A549 treated with Hydrocortisone at 1 μM for 4 hours (cell line): ENCODE results near the gene S100A4. TPM values are rescaled to one million over a fixed set of nuclear protein-coding genes. Genes with fewer than 3 reads are reported as not detected.

Experiments used
- total RNA-seq: library from RNA; stranded (reverse); fragments of 200-300 nt; extraction: Qiagen RNA extraction; gene quantifications from 5 replicates; pipeline ENCODE4 v1.2.3, GENCODE V29; 2022

S100A4 gene
- 1,517 to 1,961 TPM (median 1,696 TPM) in 5 replicates for total RNA-seq

GRCh38 chr1:153545067-153546055 is at the start of gene S100A4:
Gene S100A4, minus strand, starts transcription at chr1:153545806. Its CDS starts 1,012 bp downstream, at chr1:153544794.

GRCh38 chr1:153565529-153566374 is 20.1 kb upstream of the S100A4 start, which contains the start of gene S100A2:
Gene S100A2, minus strand, starts transcription at chr1:153565844. Its CDS starts 1,967 bp downstream, at chr1:153563877.

DNA sequence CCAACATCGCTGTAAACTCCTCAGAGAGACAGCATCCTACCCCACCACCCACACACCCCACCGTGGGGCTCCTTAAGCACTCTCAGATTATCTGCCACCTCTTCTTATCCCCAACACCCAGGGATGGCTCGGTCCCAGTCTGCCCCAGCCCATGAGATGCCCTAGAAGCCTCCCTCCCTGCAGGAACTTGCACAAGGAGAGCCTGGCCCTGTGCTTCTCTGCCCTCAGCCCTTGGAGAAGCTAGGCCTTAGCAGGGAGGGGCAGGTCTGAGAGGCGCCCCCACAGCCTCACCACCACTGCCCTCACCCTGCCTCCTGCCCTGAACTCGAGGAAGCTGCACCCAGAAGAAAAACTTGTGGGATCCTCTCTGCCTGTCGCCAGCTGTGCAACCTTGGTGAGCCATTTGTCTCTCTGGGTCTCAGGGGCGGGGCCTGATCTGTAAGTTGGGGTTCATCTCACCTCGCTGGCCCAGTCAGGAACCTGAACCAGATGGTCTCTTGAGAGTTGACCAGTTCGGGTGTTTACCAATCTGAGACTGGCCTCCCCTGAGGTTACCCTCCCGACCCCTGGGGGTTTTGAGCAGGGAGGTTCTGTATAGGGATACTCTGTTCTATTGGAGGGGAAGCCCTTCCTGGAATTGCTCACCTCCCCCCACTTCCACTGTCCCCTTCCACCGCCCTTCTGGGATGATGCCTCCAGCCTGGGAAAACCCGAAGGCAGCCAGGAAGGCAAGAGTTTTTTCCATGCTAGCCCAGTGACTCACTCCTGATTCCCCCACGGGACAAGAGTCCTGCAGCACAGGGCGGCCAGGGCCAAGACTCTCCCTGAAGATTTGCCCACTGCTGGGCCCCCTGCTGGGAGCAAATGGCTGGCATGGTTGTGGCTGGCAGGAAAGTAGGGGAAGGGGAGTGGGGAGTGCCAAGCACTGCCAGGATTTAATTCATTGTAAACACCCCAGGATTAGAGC is 3.4 kb upstream of the S100A4 start, which contains the start of gene S100A3:
S100A3 (minus strand) TSS at position 537 of the 967 bp plus-strand sequence. CDS start 773 bp downstream, outside the sequence.

DNA sequence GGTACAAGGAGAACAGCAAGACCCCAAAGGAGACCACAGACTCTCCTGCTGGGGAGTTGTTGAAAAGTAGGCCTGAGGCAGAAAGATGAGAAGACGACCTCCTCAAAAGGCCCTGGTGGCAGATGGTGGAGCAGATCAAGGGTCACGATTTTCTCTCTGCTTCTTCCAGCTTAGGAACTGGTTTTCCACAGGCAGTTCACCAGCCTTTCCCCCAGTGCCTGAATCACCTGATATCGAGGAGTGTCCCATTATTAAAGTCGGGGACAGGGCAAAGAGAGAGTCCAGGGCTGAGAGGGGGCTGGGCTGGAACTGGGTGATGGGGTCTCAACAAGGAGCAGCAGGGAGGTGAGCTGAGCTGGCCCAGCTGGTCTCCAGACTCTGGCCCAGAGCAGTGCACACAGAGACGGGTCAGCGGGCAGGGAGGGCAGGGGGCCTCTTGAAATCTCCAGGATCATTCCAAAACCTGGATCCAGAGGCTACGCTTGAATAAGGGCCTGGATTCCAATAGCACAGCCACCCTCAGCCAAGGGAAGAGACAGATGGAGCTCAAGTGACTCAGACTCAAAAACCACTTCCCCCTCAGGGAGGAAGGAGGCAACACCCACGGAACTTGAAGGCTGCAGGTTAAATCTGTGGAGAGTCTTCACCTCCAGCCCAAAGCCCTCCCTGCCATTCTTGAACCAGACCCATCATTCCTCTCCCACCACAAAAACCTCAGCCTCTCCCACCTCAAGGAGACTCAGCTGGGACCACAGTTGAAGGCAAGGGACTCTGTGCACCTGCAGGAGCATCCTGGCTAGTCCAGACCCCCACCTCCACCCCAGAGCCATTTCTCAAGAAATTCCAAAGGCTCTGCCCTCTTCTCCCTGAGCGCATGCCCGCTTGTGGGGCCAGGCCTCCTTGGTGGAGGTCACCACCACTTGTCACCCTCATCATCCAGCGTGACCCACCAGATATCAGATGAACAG is 4.9 kb downstream of the S100A4 start, which contains the start of gene S100A5:
S100A5 (minus strand) TSS at position 541 of the 968 bp plus-strand sequence. CDS start 743 bp downstream, outside the sequence.

GRCh38 chr1:153535242-153536011 is 10.2 kb downstream of the S100A4 start, which contains the start of gene S100A6:
Gene S100A6, minus strand, starts transcription at chr1:153535991. Its CDS starts 652 bp downstream, at chr1:153535339.

Other genes starting within 250 kb of the S100A4 start
- not detected in 5 replicates for gene PGLYRP3, start 232.9 kb downstream of the S100A4 start, total RNA-seq
- not detected in 5 replicates for gene PGLYRP4, start 197.0 kb downstream of the S100A4 start, total RNA-seq
- 0.46 to 1.2 TPM (median 0.75 TPM) in 4 of 5 replicates, not detected in the other for gene S100A9, start 188.0 kb downstream of the S100A4 start, total RNA-seq
- not detected in 5 replicates for gene S100A12, start 170.2 kb downstream of the S100A4 start, total RNA-seq
- not detected in 5 replicates for gene S100A8, start 154.7 kb downstream of the S100A4 start, total RNA-seq
- gene S100A7A, start 129.3 kb downstream of the S100A4 start, total RNA-seq: not detected in 5 replicates
- not detected in 5 replicates for gene S100A7, start 85.2 kb downstream of the S100A4 start, total RNA-seq
- 2,973 to 4,069 TPM (median 3,618 TPM) in 5 replicates for gene S100A6, start 9.8 kb downstream of the S100A4 start, total RNA-seq
- gene S100A5, start 4.9 kb downstream of the S100A4 start, total RNA-seq: 0.64 to 1.2 TPM (median 0.83 TPM) in 5 replicates
- gene S100A3, start 3.5 kb upstream of the S100A4 start, total RNA-seq: 107 to 126 TPM (median 115 TPM) in 5 replicates
- gene S100A2, start 20.0 kb upstream of the S100A4 start, total RNA-seq: 19.0 to 37.7 TPM (median 28.0 TPM) in 5 replicates
- gene S100A16, start 67.3 kb upstream of the S100A4 start, total RNA-seq: 487 to 581 TPM (median 545 TPM) in 5 replicates
- gene S100A14, start 70.5 kb upstream of the S100A4 start, total RNA-seq: 0.14 to 0.82 TPM (median 0.52 TPM) in 5 replicates
- 155 to 191 TPM (median 185 TPM) in 5 replicates for gene S100A13, start 81.7 kb upstream of the S100A4 start, total RNA-seq
- 0.61 to 1.1 TPM (median 0.83 TPM) in 5 replicates for gene S100A1, start 82.6 kb upstream of the S100A4 start, total RNA-seq
- gene CHTOP, start 88.3 kb upstream of the S100A4 start, total RNA-seq: 75.2 to 85.0 TPM (median 76.0 TPM) in 5 replicates
- 53.6 to 62.1 TPM (median 59.1 TPM) in 5 replicates for gene SNAPIN, start 112.9 kb upstream of the S100A4 start, total RNA-seq
- 260 to 307 TPM (median 274 TPM) in 5 replicates for gene ILF2, start 125.2 kb upstream of the S100A4 start, total RNA-seq
- 1.6 to 2.5 TPM (median 1.9 TPM) in 5 replicates for gene NPR1, start 132.9 kb upstream of the S100A4 start, total RNA-seq
- 18.7 to 21.0 TPM (median 20.5 TPM) in 5 replicates for gene INTS3, start 182.2 kb upstream of the S100A4 start, total RNA-seq
- gene SLC27A3, start 229.6 kb upstream of the S100A4 start, total RNA-seq: 0.84 to 1.8 TPM (median 1.0 TPM) in 5 replicates